OCI-LY7 (cell line): ENCODE data around the gene NOCT. TPM values are rescaled to one million over a fixed set of nuclear protein-coding genes. Genes with fewer than 3 reads are reported as not detected.

Source experiments
- BruUV-seq: library from RNA; stranded (reverse); fragments of 400-500 nt; replicated peaks from 2 replicates; lab custom pipeline; 2021; lab: Mats Ljungman, UMichigan
- CTCF ChIA-PET: fragments of 300-600 bp; sonication (Branson Sonifier 250); formaldehyde crosslinking; loops from one replicate; lab custom pipeline; 2022; ENCODE audit warnings: antibody characterized with exemption; ENCODE audit not compliant: unreplicated experiment; lab: Charles Lee
- POLR2A ChIA-PET: fragments of 300-600 bp; sonication (Branson Sonifier 250); formaldehyde crosslinking; loops from one replicate; lab custom pipeline; 2022; ENCODE audit warnings: antibody characterized with exemption; lab: Charles Lee
- DNase-seq: peaks from one replicate; pipeline ENCODE4 v3.0.0-alpha.2; 2015; ENCODE audit warnings: low spot score
- H2AFZ ChIP-seq: fragments of 200-600 bp; sonication (generic), shearing (Covaris generic); 2 replicates; pipeline ENCODE4 v1.6.1; 2014; ENCODE audit warnings: mild to moderate bottlenecking, antibody characterized with exemption, low read length, moderate library complexity
- H3K27ac ChIP-seq: fragments of 200-600 bp; sonication (generic); 2 replicates; pipeline ENCODE4 v1.5.1; 2014; ENCODE audit warnings: mixed run types, low read depth, mild to moderate bottlenecking, moderate library complexity, low read length, inconsistent platforms; ENCODE audit not compliant: poor library complexity, severe bottlenecking
- H3K36me3 ChIP-seq: fragments of 200-600 bp; sonication (generic); 2 replicates; pipeline ENCODE4 v1.6.1; 2014; ENCODE audit warnings: mild to moderate bottlenecking, antibody characterized with exemption, low read length, moderate library complexity, mixed read lengths; ENCODE audit not compliant: insufficient read depth
- H3K4me1 ChIP-seq: fragments of 200-600 bp; sonication (generic); 2 replicates; pipeline ENCODE4 v1.5.1; 2014; ENCODE audit warnings: mild to moderate bottlenecking, low read length; ENCODE audit not compliant: insufficient read depth, poor library complexity, severe bottlenecking
- H3K4me2 ChIP-seq: fragments of 200-600 bp; sonication (generic); 2 replicates; pipeline ENCODE4 v1.6.1; 2014; ENCODE audit warnings: mild to moderate bottlenecking, low read length
- H3K4me3 ChIP-seq: fragments of 200-600 bp; sonication (generic); 2 replicates; pipeline ENCODE4 v1.5.1; 2014; ENCODE audit warnings: mild to moderate bottlenecking, low read depth, low read length; ENCODE audit not compliant: poor library complexity, severe bottlenecking
- H3K79me2 ChIP-seq: fragments of 200-600 bp; sonication (generic); 2 replicates; pipeline ENCODE4 v1.6.1; 2016; ENCODE audit warnings: low read depth, mild to moderate bottlenecking, low read length, moderate library complexity, mixed read lengths; ENCODE audit not compliant: insufficient read depth
- H3K9me2 ChIP-seq: fragments of 200-600 bp; sonication (generic); 2 replicates; pipeline ENCODE4 v1.6.1; 2016; ENCODE audit warnings: mild to moderate bottlenecking, low read length, mixed read lengths; ENCODE audit not compliant: insufficient read depth
- H3K9me3 ChIP-seq: fragments of 200-600 bp; sonication (generic); 2 replicates; pipeline ENCODE4 v1.6.1; 2014; ENCODE audit warnings: mild to moderate bottlenecking, mixed run types, low read length, mixed read lengths
- H4K20me1 ChIP-seq: fragments of 200-600 bp; sonication (generic); 2 replicates; pipeline ENCODE4 v1.6.1; 2014; ENCODE audit warnings: mild to moderate bottlenecking, antibody characterized with exemption, low read length, moderate library complexity, mixed read lengths; ENCODE audit not compliant: insufficient read depth
- EZH2phosphoT487 ChIP-seq: fragments of 200-600 bp; sonication (generic); IDR thresholded peaks from 2 replicates; pipeline ENCODE4 v1.6.1; 2018; ENCODE audit warnings: low read depth, borderline replicate concordance, mild to moderate bottlenecking, mixed run types, antibody characterized with exemption, low read length, moderate library complexity, mixed read lengths
- intact Hi-C: fragments of 100-400 bp; cut with micrococcal nuclease; formaldehyde crosslinking; loops from one replicate; pipeline ENCODE4 v1.10.0; 2022; ENCODE audit not compliant: unreplicated experiment
- total RNA-seq, 2 experiments: library from RNA; depleted of rRNA in 1 of 2; stranded (reverse); fragments of >200 nt in 1 of 2; shearing (Covaris generic) in 1 of 2; gene quantifications; 2 replicates each; pipeline ENCODE4 v1.2.3, GENCODE V29; 2014 to 2022
- TF ChIP-seq, protein P1 (sequence below): fragments of 200-600 bp; sonication (generic); conservative IDR thresholded peaks from 2 replicates; pipeline ENCODE4 v1.5.1; 2014; ENCODE audit warnings: mild to moderate bottlenecking, antibody characterized with exemption, low read length, moderate library complexity, mixed read lengths

The NOCT gene
- total RNA-seq, 2 experiments from 2014 or later: 17.8 to 22.8 TPM

DNA sequence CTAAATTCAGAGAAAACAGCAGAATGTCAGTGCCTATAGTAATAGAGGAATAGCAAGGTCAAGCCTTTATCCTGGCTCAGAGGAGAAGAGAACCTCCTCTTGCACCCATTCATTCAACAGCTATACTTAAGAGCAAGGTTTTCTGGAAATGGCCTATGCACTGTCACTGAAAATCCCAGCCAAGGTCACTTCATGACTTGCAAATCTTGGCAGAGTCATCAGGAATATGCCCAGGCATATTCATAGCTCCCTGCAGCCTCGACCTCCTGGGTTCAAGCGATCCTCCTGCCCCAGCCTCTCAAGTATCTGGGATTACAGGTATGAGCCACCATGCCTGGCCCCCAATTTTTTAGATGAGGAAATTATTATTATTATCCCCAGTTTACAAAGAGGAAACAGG is 35.8 kb upstream of the NOCT start:
- POLR2A ChIA-PET: no interaction called here
- CTCF ChIA-PET: no interaction called here
- Histone ChIP-seq H3K79me2 (no peaks in the 10 kb centered on the region), H3K36me3 (no peaks in the 10 kb centered on the region), H3K27ac (no peak overlapping the region), H3K9me3 (no peaks in the 10 kb centered on the region), H2AFZ (no peak overlapping the region), H3K9me2 (no peaks in the 10 kb centered on the region), H3K4me1 (peaks cover 9% of the 10 kb centered on the region), H4K20me1 (no peaks in the 10 kb centered on the region), H3K4me2 (no peak overlapping the region), H3K4me3 (no peak overlapping the region)
- no peak for DNase-seq
- no TSS peak for BruUV-seq
- TF ChIP-seq, protein P1, sequence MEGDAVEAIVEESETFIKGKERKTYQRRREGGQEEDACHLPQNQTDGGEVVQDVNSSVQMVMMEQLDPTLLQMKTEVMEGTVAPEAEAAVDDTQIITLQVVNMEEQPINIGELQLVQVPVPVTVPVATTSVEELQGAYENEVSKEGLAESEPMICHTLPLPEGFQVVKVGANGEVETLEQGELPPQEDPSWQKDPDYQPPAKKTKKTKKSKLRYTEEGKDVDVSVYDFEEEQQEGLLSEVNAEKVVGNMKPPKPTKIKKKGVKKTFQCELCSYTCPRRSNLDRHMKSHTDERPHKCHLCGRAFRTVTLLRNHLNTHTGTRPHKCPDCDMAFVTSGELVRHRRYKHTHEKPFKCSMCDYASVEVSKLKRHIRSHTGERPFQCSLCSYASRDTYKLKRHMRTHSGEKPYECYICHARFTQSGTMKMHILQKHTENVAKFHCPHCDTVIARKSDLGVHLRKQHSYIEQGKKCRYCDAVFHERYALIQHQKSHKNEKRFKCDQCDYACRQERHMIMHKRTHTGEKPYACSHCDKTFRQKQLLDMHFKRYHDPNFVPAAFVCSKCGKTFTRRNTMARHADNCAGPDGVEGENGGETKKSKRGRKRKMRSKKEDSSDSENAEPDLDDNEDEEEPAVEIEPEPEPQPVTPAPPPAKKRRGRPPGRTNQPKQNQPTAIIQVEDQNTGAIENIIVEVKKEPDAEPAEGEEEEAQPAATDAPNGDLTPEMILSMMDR: no peak
- no peak for TF ChIP-seq EZH2phosphoT487
- intact Hi-C loops: no loop called here

DNA sequence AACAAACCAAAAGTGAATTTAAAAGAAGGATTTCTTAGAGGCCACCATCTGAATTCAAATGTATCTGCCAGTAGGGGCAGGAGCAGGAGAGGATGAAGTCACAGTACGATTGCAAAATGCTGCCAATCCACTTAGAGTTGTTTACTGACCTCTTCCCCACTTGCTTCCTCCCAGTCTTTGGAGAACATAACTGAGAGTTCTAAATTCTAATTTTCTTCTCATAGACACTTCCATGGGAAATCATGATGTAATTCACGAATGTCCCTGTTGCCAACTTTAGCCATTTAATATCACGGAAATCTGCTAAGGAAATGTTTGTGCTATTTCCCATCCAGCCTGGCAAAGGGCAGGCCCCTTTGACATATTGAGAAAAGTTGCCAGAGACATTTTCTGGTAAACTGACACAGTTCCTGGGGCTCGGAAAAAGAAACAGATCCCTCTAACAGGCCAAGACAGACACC is 33.6 kb upstream of the NOCT start:
- ChIA-PET CTCF (no interaction called here), POLR2A (no interaction called here)
- no peaks in the 10 kb centered on the region for H3K79me2 ChIP-seq
- no peak for DNase-seq
- no peak for TF ChIP-seq EZH2phosphoT487
- TF ChIP-seq, protein P1: no peak
- H3K4me3 ChIP-seq: no peak overlapping the region
- H3K4me2 ChIP-seq: no peak overlapping the region
- H3K9me3 ChIP-seq: no peaks in the 10 kb centered on the region
- no TSS peak for BruUV-seq
- H3K27ac ChIP-seq: no peak overlapping the region
- intact Hi-C loops: no loop called here
- H3K9me2 ChIP-seq: no peaks in the 10 kb centered on the region
- no peaks in the 10 kb centered on the region for H3K36me3 ChIP-seq
- H3K4me1 ChIP-seq: peaks cover 9% of the 10 kb centered on the region
- no peak overlapping the region for H2AFZ ChIP-seq
- H4K20me1 ChIP-seq: no peaks in the 10 kb centered on the region

DNA sequence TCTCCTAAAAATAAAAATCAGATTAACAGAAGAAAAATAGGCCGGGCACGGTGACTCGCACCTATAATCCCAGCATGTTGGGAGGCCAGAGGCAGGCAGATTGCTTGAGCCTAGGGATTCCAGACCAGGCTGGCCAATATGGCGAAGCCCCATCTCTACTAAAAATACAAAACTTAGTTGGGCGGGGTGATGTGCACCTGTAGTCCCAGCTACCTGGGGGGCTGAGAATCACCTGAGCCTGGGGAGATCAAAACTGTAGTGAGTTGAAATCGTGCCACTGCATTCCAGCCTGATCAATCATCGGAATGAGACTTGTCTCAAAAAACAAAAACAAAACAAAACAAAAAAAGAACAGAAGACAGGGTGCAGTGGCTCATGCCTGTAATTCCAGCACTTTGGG is 32.8 kb upstream of the NOCT start:
- no peak overlapping the region for H3K4me2 ChIP-seq
- H3K79me2 ChIP-seq: no peaks in the 10 kb centered on the region
- no peaks in the 10 kb centered on the region for H3K9me3 ChIP-seq
- TF ChIP-seq EZH2phosphoT487: no peak
- TF ChIP-seq, protein P1: no peak
- H3K9me2 ChIP-seq: no peaks in the 10 kb centered on the region
- H3K4me1 ChIP-seq: peaks cover 2% of the 10 kb centered on the region
- intact Hi-C loops: no loop called here
- POLR2A ChIA-PET: no interaction called here
- H4K20me1 ChIP-seq: no peaks in the 10 kb centered on the region
- no peak overlapping the region for H3K27ac ChIP-seq
- BruUV-seq: no TSS peak
- no peaks in the 10 kb centered on the region for H3K36me3 ChIP-seq
- CTCF ChIA-PET: no interaction called here
- no peak overlapping the region for H2AFZ ChIP-seq
- no peak for DNase-seq
- H3K4me3 ChIP-seq: no peak overlapping the region
